Measurements from ENCODE around the gene SMR3A. TPM values are rescaled to one million over a fixed set of nuclear protein-coding genes. Genes with fewer than 3 reads are reported as not detected.

SMR3A gene
- total and polyA plus RNA-seq, 2 of the 13 experiments (the other 11 are each of a cell fraction or from before 2014, with no cell fraction given): not detected

GRCh38 chr4:70397580-70397979 is 37.0 kb downstream of the SMR3A start, which contains the start of gene OPRPN:
OPRPN (plus strand) TSS chr4:70397940; CDS start chr4:70399286, 1,346 bp downstream.
- no peaks in the 10 kb centered on the region for H3K4me1 ChIP-seq (ENCODE audit: insufficient read depth, low read length)

More at GRCh38 chr4:70397580-70397979, 37.0 kb downstream of the SMR3A start, which contains the start of gene OPRPN:
- CTCF ChIA-PET (ENCODE audit: low intra/inter-chr PET ratio, low total read pairs): no interaction called here
- Histone ChIP-seq H3K79me2 (ENCODE audit: insufficient read depth, low read length) (no peaks in the 10 kb centered on the region), H4K20me1 (ENCODE audit: insufficient read depth, low read length) (no peaks in the 10 kb centered on the region), H3K9me3 (ENCODE audit: low read length) (no peaks in the 10 kb centered on the region), H3K36me3 (replicated peaks in 1 of 2; ENCODE audit: control insufficient read depth in 1 of 2, insufficient read depth in 2 of 2, low read length in 2 of 2) (no peaks in the 10 kb centered on the region), H3K4me3 (replicated peaks in 1 of 3; ENCODE audit: insufficient read depth in 1 of 3, low read depth in 2 of 3, low read length in 3 of 3) (no peak within 1 kb of the TSS), H3K27ac (ENCODE audit: extremely low read length, insufficient read depth, low read length) (no peak within 1 kb of the TSS), H3K4me2 (ENCODE audit: low read depth, low read length) (no peak within 1 kb of the TSS), H2AFZ (ENCODE audit: low read length) (no peak within 1 kb of the TSS), H3K9ac (ENCODE audit: insufficient read depth, low read depth, low read length) (no peak within 1 kb of the TSS), H3K27me3 (ENCODE audit: control insufficient read depth in 1 of 2, insufficient read depth in 2 of 2, low read length in 2 of 2) (no peaks in the 10 kb centered on the region)
- in situ Hi-C loops (cut with HindIII; ENCODE audit: extremely low pct_ligation_motif_present, low pct_unique_long_range_greater_than_20kb): no loop called here
- FAIRE-seq (no peak), ATAC-seq (no peak), DNase-seq (ENCODE audit: low spot score) (no peak)
- no TSS peak for BruUV-seq (replicated peaks)
- intact Hi-C loops (cut with micrococcal nuclease; ENCODE audit: unreplicated experiment): no loop called here
- POLR2A ChIA-PET: no interaction called here
- no peak for TF ChIP-seq FOXO4 (CRISPR knock-in tag; conservative IDR thresholded peaks at IDR 0.05)
- no peak for TF ChIP-seq PHF21A (CRISPR knock-in tag; IDR thresholded peaks at IDR 0.05)
- TF ChIP-seq, protein P1, sequence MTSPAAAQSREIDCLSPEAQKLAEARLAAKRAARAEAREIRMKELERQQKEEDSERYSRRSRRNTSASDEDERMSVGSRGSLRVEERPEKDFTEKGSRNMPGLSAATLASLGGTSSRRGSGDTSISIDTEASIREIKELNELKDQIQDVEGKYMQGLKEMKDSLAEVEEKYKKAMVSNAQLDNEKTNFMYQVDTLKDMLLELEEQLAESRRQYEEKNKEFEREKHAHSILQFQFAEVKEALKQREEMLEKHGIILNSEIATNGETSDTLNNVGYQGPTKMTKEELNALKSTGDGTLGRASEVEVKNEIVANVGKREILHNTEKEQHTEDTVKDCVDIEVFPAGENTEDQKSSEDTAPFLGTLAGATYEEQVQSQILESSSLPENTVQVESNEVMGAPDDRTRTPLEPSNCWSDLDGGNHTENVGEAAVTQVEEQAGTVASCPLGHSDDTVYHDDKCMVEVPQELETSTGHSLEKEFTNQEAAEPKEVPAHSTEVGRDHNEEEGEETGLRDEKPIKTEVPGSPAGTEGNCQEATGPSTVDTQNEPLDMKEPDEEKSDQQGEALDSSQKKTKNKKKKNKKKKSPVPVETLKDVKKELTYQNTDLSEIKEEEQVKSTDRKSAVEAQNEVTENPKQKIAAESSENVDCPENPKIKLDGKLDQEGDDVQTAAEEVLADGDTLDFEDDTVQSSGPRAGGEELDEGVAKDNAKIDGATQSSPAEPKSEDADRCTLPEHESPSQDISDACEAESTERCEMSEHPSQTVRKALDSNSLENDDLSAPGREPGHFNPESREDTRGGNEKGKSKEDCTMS (CRISPR knock-in tag; conservative IDR thresholded peaks at IDR 0.05): no peak
- TF ChIP-seq ARNT (IDR thresholded peaks at IDR 0.05): no peak
- no peak for TF ChIP-seq ZIK1 (CRISPR knock-in tag; IDR thresholded peaks at IDR 0.05; ENCODE audit: borderline replicate concordance, low read depth)
- no peak for TF ChIP-seq RFXANK (CRISPR knock-in tag; IDR thresholded peaks at IDR 0.05)
- no peak for TF ChIP-seq NFATC3 (CRISPR knock-in tag; IDR thresholded peaks at IDR 0.05)
